ENCODE results near the gene GPR176.

Gene GPR176

DNA sequence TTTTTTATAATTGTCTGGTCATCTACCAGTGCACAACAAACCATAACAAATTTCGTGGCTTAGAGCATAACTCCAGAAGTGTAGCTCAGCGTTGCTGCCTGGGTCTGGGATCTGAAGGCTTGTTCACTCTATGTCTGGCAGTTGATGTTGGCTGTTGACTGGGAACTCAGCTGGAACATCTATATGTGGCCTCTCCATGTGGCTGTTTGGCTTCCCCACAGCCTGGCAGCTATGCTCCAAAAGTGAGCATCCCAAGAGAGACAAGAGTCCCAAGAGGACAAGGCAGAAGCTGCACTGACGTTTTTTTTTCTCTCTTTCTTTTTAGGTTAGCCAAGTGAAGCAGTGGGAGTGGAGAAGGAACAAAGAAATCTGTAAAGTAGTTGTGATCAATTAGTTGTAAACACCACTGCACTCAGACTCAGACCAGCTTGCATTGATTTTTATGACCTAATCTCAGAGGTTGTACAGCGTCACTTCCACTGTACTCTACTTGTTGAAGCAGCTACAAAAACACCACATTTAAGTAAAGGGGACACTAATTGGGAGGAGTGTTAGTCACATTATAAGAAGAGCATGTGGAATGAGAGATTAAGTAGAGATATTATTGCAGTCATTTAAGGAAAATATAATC, 2.5 kb upstream of the GPR176 start:
- TF ChIP-seq, protein P1, sequence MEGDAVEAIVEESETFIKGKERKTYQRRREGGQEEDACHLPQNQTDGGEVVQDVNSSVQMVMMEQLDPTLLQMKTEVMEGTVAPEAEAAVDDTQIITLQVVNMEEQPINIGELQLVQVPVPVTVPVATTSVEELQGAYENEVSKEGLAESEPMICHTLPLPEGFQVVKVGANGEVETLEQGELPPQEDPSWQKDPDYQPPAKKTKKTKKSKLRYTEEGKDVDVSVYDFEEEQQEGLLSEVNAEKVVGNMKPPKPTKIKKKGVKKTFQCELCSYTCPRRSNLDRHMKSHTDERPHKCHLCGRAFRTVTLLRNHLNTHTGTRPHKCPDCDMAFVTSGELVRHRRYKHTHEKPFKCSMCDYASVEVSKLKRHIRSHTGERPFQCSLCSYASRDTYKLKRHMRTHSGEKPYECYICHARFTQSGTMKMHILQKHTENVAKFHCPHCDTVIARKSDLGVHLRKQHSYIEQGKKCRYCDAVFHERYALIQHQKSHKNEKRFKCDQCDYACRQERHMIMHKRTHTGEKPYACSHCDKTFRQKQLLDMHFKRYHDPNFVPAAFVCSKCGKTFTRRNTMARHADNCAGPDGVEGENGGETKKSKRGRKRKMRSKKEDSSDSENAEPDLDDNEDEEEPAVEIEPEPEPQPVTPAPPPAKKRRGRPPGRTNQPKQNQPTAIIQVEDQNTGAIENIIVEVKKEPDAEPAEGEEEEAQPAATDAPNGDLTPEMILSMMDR (IDR thresholded peaks at IDR 0.05; ENCODE audit: extremely low read depth, missing control alignments): no peak
- DNase-seq (ENCODE audit: low spot score): no peak

DNA sequence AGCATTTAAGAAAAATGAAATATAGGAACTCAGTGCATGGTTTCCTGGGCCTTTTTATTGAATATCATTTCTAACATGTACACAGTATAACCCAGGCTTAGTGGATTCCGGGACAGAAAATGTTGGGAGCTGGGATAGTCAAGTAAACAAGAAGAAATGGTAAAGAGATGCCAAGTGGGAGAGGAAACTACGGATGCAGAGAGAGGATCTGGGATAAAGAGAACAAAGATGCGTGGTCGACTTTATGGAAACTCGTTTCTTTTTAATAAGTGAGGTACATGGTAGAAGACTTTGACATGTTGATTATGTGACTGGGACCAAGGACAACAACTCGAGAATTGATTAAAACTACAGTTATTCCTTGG, 1.2 kb upstream of the GPR176 start:
- TF ChIP-seq, protein P1 (IDR thresholded peaks at IDR 0.05; ENCODE audit: extremely low read depth, missing control alignments): no peak
- no peak for DNase-seq (ENCODE audit: low spot score)

DNA sequence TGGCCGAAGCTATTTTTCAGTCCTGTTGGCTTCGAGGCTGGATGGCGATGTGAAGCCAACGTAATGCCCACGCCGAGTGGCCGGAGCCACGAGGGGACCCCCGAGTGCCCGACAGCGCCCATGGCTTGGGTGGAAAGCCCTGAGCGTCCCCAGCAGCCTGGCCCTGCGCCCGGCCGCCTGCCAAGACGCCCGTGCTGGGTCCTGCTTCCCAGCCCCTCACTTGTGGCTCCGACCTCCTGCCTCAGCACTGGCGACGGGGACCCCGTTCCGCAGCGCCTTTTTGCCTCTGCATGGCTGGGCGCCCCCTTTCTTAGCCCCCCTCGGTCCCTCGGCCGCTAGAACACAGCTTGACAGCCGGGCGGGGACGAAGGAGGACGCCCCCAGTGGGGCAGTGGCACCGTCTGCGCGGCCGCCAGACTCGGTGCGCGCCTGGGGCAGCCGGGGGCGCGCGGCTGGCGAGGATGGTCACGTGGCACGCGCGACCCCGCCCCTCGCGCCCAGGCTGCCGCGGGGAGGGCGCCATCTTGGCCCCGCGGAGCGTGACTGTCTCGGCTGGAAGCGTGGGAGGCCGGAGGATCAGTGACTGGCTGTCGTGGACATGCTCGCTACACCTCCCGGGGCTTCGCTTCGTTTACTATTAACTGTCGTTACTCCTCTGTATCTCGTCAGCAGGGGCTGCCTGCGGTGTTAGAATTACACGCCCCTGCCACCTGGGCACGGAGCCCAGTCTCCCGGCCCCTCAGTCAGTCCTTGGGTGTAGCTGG, 626 bp upstream of the GPR176 start:
- peak; percentile 93 for DNase-seq (ENCODE audit: low spot score)
- TF ChIP-seq, protein P1 (IDR thresholded peaks at IDR 0.05; ENCODE audit: extremely low read depth, missing control alignments): no peak

DNA sequence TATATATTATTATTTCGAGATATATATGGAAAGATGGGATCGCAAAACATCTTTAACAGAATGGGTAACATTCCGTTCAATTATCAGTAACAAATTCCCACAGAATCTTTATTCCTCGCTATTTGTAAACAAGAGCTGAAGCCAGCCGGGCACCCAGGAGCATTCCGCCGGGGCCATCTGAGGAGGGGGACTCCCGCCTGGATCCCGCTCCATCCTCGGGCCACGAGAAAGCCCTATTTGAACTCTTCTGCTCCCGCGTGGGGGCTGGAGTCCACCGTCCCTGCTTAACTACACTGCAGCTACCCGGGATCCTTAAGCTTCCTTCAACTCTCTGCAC, 687 bp downstream of the GPR176 start:
- DNase-seq (ENCODE audit: low spot score): no peak
- TF ChIP-seq, protein P1 (IDR thresholded peaks at IDR 0.05; ENCODE audit: extremely low read depth, missing control alignments): no peak

DNA sequence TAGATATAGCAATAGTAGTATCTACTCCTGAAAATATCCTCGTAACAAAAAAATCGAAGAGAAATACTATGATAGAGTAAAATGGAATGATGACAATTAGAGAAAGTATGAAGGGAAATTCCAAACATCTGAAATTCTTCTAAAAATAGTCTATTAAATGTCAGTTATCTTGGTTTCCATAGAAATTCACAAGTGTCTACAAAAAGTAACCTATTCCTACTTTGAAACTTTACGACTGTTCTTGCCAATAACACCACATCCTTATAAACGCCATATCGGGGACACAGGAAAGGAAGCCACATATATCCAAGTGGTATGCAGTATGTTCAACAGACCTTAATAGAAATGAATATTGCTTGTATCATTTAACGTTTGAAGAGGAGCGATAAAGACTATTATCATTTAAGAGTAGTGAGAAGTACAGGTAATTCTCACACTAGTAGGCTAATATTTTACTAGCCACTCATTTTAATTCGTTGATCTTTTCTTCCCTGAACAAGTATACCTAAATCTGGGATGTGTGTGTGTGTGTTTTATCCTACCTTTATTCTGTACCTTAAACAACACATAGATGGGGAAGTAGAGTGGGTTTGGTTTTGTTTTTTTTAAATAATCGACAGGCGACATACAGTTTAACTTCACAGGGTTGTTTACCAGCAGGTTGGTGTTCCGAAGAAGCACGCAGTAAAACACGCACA, 1.2 kb downstream of the GPR176 start:
- TF ChIP-seq, protein P1 (IDR thresholded peaks at IDR 0.05; ENCODE audit: extremely low read depth, missing control alignments): no peak
- no peak for DNase-seq (ENCODE audit: low spot score)

DNA sequence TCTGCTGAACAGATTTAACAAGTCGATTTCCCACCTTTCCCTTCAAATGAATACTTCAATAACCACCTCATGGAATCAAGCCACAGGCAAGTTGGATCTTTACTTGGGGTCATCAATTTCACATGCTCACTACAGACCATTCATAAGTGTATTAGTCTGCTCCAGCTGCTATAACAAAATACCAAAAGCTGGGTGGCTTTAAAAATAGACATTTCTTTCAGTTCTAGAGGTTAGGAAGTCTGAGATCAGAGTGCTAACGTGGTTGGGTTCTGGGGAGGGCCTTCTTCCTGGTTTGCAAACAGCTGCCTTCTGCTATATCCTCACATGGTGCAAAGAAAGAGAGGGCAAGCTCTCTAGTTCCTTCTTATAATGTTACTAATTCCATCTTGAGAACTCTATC, 5.1 kb downstream of the GPR176 start:
- DNase-seq (ENCODE audit: low spot score): no peak
- TF ChIP-seq, protein P1 (IDR thresholded peaks at IDR 0.05; ENCODE audit: extremely low read depth, missing control alignments): no peak

DNA sequence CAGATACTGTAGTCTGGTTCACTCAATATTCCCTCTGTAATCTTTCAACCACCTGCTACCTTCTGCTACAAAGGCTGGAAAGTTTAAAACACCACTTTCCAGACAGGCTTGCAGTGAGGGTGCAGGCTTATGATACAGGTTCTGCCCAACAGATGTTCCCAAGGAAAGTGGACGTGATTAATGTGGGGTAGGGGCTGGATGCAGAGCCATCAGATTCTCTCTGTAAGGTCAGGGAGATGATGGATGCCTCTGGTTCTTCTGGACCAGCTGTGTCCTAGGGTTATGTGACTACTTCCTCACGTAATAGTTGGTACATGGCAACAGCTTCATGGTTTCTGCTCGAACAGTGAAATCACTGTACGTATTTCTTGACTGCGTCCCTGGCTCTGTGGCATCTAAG, 11.1 kb downstream of the GPR176 start:
- TF ChIP-seq, protein P1 (IDR thresholded peaks at IDR 0.05; ENCODE audit: extremely low read depth, missing control alignments): no peak
- no peak for DNase-seq (ENCODE audit: low spot score)
